ENCODE measurements around the gene RANBP9. TPM values are rescaled to one million over a fixed set of nuclear protein-coding genes. Genes with fewer than 3 reads are reported as not detected.

Gene RANBP9
- total RNA-seq, 1 experiment from 2014 or later = 22.7 TPM

- no peaks in the 10 kb centered on the region for H3K27me3 ChIP-seq
- no peak for DNase-seq
- peaks cover 8% of the 10 kb centered on the region; the same call in 1 of the 2 replicates for H3K36me3 ChIP-seq
- no peak overlapping the region for H3K27ac ChIP-seq
- H3K9me3 ChIP-seq (replicated peaks) = no peaks in the 10 kb centered on the region
- H3K4me3 ChIP-seq = no peak overlapping the region
- no peaks in the 10 kb centered on the region for H3K4me1 ChIP-seq
Measured at GRCh38 chr6:13629459-13630116, 82.0 kb downstream of the RANBP9 start.

DNA sequence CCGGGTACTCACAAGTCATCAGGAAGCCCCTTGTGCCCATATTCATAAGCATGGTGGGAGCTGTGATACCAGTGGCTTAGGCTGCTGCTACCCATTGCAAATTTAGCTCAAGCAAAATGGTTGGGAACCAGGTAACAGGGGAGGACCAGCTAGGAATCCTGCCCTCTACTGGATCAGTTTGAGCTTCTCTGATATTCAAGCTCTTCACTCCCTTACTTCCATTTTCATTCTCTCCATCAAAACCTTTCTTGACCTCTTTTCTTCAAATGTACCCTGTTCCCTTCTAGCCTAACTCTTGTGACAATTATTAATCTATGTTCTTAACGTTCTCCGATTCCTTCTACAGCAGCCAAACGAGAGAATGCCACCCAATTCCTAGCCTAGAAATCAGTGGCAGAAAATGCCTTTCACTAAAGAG is 86.8 kb downstream of the RANBP9 start:
- Histone ChIP-seq H3K27ac (no peak overlapping the region), H3K4me1 (no peaks in the 10 kb centered on the region), H3K9me3 (replicated peaks) (no peaks in the 10 kb centered on the region), H3K4me3 (no peak overlapping the region), H3K27me3 (no peaks in the 10 kb centered on the region), H3K36me3 (peaks cover 42% of the 10 kb centered on the region)
- peak; percentile 3 to 45 for DNase-seq

GRCh38 chr6:13617066-13617465 is 94.6 kb downstream of the RANBP9 start:
- Histone ChIP-seq H3K27me3 (no peaks in the 10 kb centered on the region), H3K4me1 (peaks cover 3% of the 10 kb centered on the region; the same call in 1 of the 2 replicates), H3K4me3 (no peak overlapping the region), H3K36me3 (peaks cover 39% of the 10 kb centered on the region), H3K9me3 (replicated peaks) (no peaks in the 10 kb centered on the region), H3K27ac (no peak overlapping the region)
- DNase-seq = no peak

GRCh38 chr6:13615792-13616120 is 95.9 kb downstream of the RANBP9 start:
- Histone ChIP-seq H3K36me3 (peaks cover 26% of the 10 kb centered on the region), H3K4me1 (peaks cover 3% of the 10 kb centered on the region; the same call in 1 of the 2 replicates), H3K4me3 (peak overlapping the region; percentile 79), H3K9me3 (replicated peaks) (no peaks in the 10 kb centered on the region), H3K27ac (peak overlapping the region; percentile 94), H3K27me3 (no peaks in the 10 kb centered on the region)
- DNase-seq = peak; percentile 13 to 42

GRCh38 chr6:13614926-13615791 is 96.5 kb downstream of the RANBP9 start, which contains the start of gene NOL7:
TSS of gene NOL7 (plus strand) at chr6:13615335. CDS start at chr6:13615359, 24 bp downstream.
- Histone ChIP-seq H3K36me3 (peaks cover 20% of the 10 kb centered on the region), H3K4me3 (peak within 1 kb of the TSS; percentile 79), H3K4me1 (peaks cover 3% of the 10 kb centered on the region; the same call in 1 of the 2 replicates), H3K27me3 (no peaks in the 10 kb centered on the region), H3K27ac (peak within 1 kb of the TSS; percentile 94), H3K9me3 (replicated peaks) (no peaks in the 10 kb centered on the region)
- peak; percentile 95 for DNase-seq

GRCh38 chr6:13614126-13614925 is 97.3 kb downstream of the RANBP9 start:
- Histone ChIP-seq H3K27ac (peak overlapping the region; percentile 94), H3K4me1 (peaks cover 3% of the 10 kb centered on the region; the same call in 1 of the 2 replicates), H3K27me3 (no peaks in the 10 kb centered on the region), H3K4me3 (peak overlapping the region; percentile 79), H3K36me3 (peaks cover 15% of the 10 kb centered on the region; the same call in 1 of the 2 replicates), H3K9me3 (replicated peaks) (no peaks in the 10 kb centered on the region)
- DNase-seq = peak; percentile 60 to 70

- DNase-seq = no peak
- H3K4me1 ChIP-seq = peaks cover 3% of the 10 kb centered on the region; the same call in 1 of the 2 replicates
- peaks cover 10% of the 10 kb centered on the region; the same call in 1 of the 2 replicates for H3K36me3 ChIP-seq
- no peak overlapping the region for H3K27ac ChIP-seq
- H3K27me3 ChIP-seq = no peaks in the 10 kb centered on the region
- H3K4me3 ChIP-seq = no peak overlapping the region
- no peaks in the 10 kb centered on the region for H3K9me3 ChIP-seq (replicated peaks)
Measured at GRCh38 chr6:13613029-13613594, 98.5 kb downstream of the RANBP9 start.

DNA sequence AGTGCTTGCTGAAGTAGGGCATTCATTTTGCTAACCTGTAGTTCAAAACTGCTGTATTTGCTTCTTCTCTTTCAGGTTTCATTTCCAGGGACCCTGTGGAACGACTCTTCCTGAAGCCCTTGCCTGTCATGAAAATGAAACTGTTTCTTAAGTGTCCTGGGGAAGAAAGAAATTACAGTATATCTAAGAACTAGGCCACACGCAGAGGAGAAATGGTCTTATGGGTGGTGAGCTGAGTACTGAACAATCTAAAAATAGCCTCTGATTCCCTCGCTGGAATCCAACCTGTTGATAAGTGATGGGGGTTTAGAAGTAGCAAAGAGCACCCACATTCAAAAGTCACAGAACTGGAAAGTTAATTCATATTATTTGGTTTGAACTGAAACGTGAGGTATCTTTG is 99.9 kb downstream of the RANBP9 start:
- DNase-seq = no peak
- Histone ChIP-seq H3K9me3 (replicated peaks) (no peaks in the 10 kb centered on the region), H3K27me3 (no peaks in the 10 kb centered on the region), H3K36me3 (peaks cover 3% of the 10 kb centered on the region; the same call in 1 of the 2 replicates), H3K27ac (no peak overlapping the region), H3K4me3 (no peak overlapping the region), H3K4me1 (peaks cover 3% of the 10 kb centered on the region; the same call in 1 of the 2 replicates)

DNA sequence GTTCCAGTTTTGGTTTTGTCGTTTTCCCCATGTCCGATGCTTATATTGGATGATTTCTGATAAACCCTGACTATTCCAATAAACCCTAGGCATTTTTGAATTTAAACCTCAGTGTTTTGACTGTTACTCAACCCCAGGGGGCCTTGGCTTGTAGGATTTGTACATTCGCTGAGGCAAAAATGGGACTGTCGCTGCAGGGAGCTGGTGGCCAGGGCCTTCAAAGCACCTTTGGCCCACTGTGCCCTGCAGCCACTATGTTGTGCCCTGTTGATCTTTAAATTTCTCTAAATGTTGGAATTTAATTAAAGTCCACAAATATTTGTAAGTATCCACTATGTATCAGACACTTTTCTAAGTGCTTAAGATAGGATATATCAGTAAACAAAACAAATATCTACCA is 106.0 kb downstream of the RANBP9 start:
- H3K4me3 ChIP-seq = no peak overlapping the region
- H3K4me1 ChIP-seq = no peaks in the 10 kb centered on the region
- no peaks in the 10 kb centered on the region for H3K27me3 ChIP-seq
- H3K9me3 ChIP-seq (replicated peaks) = no peaks in the 10 kb centered on the region
- no peak for DNase-seq
- H3K36me3 ChIP-seq = no peaks in the 10 kb centered on the region
- no peak overlapping the region for H3K27ac ChIP-seq

DNA sequence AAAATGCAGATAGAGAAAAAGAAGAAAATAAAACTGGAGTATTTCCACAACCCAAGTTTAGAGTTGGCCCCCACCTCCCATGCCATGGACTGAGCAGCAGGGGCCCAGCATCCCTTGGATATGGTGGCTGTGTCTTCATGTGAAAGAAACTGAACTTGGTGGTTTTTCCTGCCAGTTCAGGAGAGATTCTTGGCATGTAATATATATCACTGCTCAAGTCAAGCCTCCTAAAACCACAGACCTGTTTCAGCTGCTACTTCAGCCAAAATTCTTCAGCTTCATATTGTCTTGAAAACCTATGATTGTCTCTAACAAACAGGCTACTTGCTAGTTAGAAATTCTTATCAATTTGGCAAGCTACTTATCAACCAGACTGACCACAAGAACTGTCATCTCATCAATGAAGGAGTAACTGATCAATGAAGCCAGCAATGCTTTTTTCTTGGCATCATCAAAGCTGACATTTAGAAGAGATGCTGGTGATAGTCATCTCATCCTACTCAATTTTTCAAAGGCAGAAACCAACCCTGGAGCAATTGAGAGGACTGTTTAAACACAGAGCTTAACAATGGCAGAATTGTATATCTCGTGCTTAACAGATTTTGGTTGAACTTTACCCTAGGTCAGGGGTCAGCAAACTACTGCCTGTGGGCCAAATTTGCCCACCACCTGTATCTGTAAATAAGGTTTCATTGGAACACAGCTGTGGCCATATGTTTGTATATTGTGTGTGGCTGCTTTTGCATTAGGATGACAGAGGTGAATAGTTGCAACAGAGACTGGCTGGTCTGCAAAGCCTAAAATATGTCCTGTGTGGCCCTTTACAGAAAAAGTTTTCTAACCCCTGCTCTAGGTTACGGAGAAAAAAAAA is 106.9 kb downstream of the RANBP9 start:
- H3K27me3 ChIP-seq = no peaks in the 10 kb centered on the region
- DNase-seq = no peak
- H3K36me3 ChIP-seq = no peaks in the 10 kb centered on the region
- no peaks in the 10 kb centered on the region for H3K9me3 ChIP-seq (replicated peaks)
- no peak overlapping the region for H3K27ac ChIP-seq
- H3K4me1 ChIP-seq = no peaks in the 10 kb centered on the region
- H3K4me3 ChIP-seq = no peak overlapping the region

- no peaks in the 10 kb centered on the region for H3K27me3 ChIP-seq
- H3K4me1 ChIP-seq = no peaks in the 10 kb centered on the region
- H3K9me3 ChIP-seq (replicated peaks) = no peaks in the 10 kb centered on the region
- no peak overlapping the region for H3K27ac ChIP-seq
- no peaks in the 10 kb centered on the region for H3K36me3 ChIP-seq
- no peak overlapping the region for H3K4me3 ChIP-seq
- no peak for DNase-seq
Measured at GRCh38 chr6:13604135-13604534, 107.5 kb downstream of the RANBP9 start.

- Histone ChIP-seq H3K4me1 (no peaks in the 10 kb centered on the region), H3K36me3 (no peaks in the 10 kb centered on the region), H3K27me3 (no peaks in the 10 kb centered on the region), H3K9me3 (replicated peaks) (no peaks in the 10 kb centered on the region), H3K4me3 (no peak overlapping the region), H3K27ac (no peak overlapping the region)
- no peak for DNase-seq
Measured at GRCh38 chr6:13600036-13600435, 111.6 kb downstream of the RANBP9 start.

DNA sequence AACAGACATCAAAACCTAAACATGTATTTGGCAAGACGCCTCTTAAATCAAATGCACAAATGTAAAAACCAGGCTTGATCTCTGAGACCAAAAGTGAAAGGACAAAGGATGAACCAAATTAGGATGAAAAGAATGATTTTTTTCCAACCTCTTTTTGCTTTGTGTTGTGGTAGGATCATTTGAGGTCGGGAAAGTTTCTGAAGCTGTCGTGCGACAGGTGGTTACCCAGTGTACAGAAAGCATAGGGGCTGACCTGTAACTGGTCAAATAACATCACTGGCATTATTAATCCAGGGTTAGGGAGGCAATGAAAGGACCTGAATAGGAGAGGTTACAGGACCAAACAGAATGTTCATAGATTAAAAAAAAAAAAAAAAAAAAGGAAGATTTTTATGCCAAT is 114.6 kb downstream of the RANBP9 start:
- H3K36me3 ChIP-seq = no peaks in the 10 kb centered on the region
- no peak for DNase-seq
- no peaks in the 10 kb centered on the region for H3K4me1 ChIP-seq
- H3K27me3 ChIP-seq = no peaks in the 10 kb centered on the region
- no peak overlapping the region for H3K27ac ChIP-seq
- no peak overlapping the region for H3K4me3 ChIP-seq
- no peaks in the 10 kb centered on the region for H3K9me3 ChIP-seq (replicated peaks)

All from SJCRH30 (cell line).